Lower leg skin (tissue), 3 donors: ENCODE measurements around the gene RPL3.

Experiments
- CTCF ChIP-seq, 3 donors: fragments of 450-650 bp; IDR thresholded peaks; one replicate each; pipeline ENCODE4 v1.5.1; 2016; ENCODE audit warnings: antibody characterized with exemption in 3 of 3, mild to moderate bottlenecking in 3 of 3, moderate library complexity in 2 of 3
- POLR2A ChIP-seq, 2 donors: fragments of 450-650 bp; IDR thresholded peaks; one replicate each; pipeline ENCODE4 v1.6.1; 2016 to 2017; ENCODE audit warnings: antibody characterized with exemption in 2 of 2, mild to moderate bottlenecking in 1 of 2, moderate library complexity in 1 of 2

GRCh38 chr22:39268645-39269044, 50.8 kb downstream of the RPL3 start:
- TF ChIP-seq CTCF (IDR thresholded peaks at IDR 0.05) (no peak), POLR2A (IDR thresholded peaks at IDR 0.05) (no peak)
